Activated B cell treated with CpG ODN at 0.5 μM for 24 hours (primary cell): ENCODE data around the gene MYCBP. TPM values are rescaled to one million over a fixed set of nuclear protein-coding genes. Genes with fewer than 3 reads are reported as not detected.

Source experiments
- ATAC-seq: fragments of 200-7000 bp; cut with Tn5 transposase; one replicate; pipeline ENCODE4 v1.10.0; 2021; ENCODE audit warnings: low read depth, mild to moderate bottlenecking, moderate library complexity
- CTCF ChIA-PET: fragments of 350-600 bp; sonication (Branson Sonifier 250); formaldehyde crosslinking; loops from one replicate; lab custom pipeline; 2021; ENCODE audit warnings: antibody characterized with exemption; lab: Charles Lee
- POLR2A ChIA-PET: fragments of 350-600 bp; sonication (Branson Sonifier 250); formaldehyde crosslinking; loops from one replicate; lab custom pipeline; 2021; ENCODE audit warnings: antibody characterized with exemption; lab: Charles Lee
- DNase-seq: peaks from one replicate; pipeline ENCODE4 v3.0.0; 2022
- H3K27ac Mint-ChIP-seq: one replicate; pipeline ENCODE4 v1.8.0; 2020; ENCODE audit warnings: mixed read lengths
- H3K27me3 Mint-ChIP-seq: one replicate; pipeline ENCODE4 v1.8.0; 2021; ENCODE audit warnings: mixed read lengths
- H3K36me3 Mint-ChIP-seq: one replicate; pipeline ENCODE4 v1.8.0; 2021; ENCODE audit warnings: low read depth, mixed read lengths
- H3K4me1 Mint-ChIP-seq: one replicate; pipeline ENCODE4 v1.8.0; 2021; ENCODE audit warnings: mixed read lengths
- H3K4me3 Mint-ChIP-seq: one replicate; pipeline ENCODE4 v1.8.0; 2020; ENCODE audit warnings: mild to moderate bottlenecking, mixed read lengths
- H3K9me3 Mint-ChIP-seq: one replicate; pipeline ENCODE4 v1.8.0; 2020; ENCODE audit warnings: mixed read lengths
- intact Hi-C: fragments of 100-400 bp; cut with micrococcal nuclease; formaldehyde crosslinking; loops from one replicate; pipeline ENCODE4 v1.15.1; 2024
- total RNA-seq: library from RNA; stranded (reverse); gene quantifications from 2 replicates; pipeline ENCODE4 v1.2.3, GENCODE V29; 2022
- TF ChIP-seq, protein P1 (sequence below): fragments of 200-600 bp; IDR thresholded peaks from one replicate; pipeline ENCODE4 v1.8.0; 2022; ENCODE audit warnings: antibody characterized with exemption, mild to moderate bottlenecking

Gene MYCBP
- total RNA-seq, 1 donor from 2014 or later: 18.6 TPM

GRCh38 chr1:38834937-38835827, 38.0 kb downstream of the MYCBP start:
- intact Hi-C loops: loop anchor here (1.0 to 10.0 kb wide), 5 partner anchors 808 to 1232 kb away; partner anchors contain the start of gene SF3A3
- ATAC-seq: peak; percentile 82
- Mint-ChIP-seq H3K36me3 (peaks cover 31% of the 10 kb centered on the region), H3K27ac (no peak overlapping the region), H3K4me3 (no peak overlapping the region), H3K4me1 (peaks cover 7% of the 10 kb centered on the region), H3K27me3 (peaks cover 10% of the 10 kb centered on the region), H3K9me3 (no peaks in the 10 kb centered on the region)
- TF ChIP-seq, protein P1, sequence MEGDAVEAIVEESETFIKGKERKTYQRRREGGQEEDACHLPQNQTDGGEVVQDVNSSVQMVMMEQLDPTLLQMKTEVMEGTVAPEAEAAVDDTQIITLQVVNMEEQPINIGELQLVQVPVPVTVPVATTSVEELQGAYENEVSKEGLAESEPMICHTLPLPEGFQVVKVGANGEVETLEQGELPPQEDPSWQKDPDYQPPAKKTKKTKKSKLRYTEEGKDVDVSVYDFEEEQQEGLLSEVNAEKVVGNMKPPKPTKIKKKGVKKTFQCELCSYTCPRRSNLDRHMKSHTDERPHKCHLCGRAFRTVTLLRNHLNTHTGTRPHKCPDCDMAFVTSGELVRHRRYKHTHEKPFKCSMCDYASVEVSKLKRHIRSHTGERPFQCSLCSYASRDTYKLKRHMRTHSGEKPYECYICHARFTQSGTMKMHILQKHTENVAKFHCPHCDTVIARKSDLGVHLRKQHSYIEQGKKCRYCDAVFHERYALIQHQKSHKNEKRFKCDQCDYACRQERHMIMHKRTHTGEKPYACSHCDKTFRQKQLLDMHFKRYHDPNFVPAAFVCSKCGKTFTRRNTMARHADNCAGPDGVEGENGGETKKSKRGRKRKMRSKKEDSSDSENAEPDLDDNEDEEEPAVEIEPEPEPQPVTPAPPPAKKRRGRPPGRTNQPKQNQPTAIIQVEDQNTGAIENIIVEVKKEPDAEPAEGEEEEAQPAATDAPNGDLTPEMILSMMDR: no peak
- CTCF ChIA-PET: interaction anchor here (0.6 to 2.4 kb wide), 15 partner anchors 9 to 846 kb away, joined by 3 to 16 read pairs (median 3); partner anchors contain the start of genes NDUFS5 and SF3A3
- DNase-seq: no peak
- POLR2A ChIA-PET: interaction anchor here (0.5 to 0.7 kb wide), 2 partner anchors 183 to 857 kb away, joined by 3 to 5 read pairs; no protein-coding TSS in a partner anchor

DNA sequence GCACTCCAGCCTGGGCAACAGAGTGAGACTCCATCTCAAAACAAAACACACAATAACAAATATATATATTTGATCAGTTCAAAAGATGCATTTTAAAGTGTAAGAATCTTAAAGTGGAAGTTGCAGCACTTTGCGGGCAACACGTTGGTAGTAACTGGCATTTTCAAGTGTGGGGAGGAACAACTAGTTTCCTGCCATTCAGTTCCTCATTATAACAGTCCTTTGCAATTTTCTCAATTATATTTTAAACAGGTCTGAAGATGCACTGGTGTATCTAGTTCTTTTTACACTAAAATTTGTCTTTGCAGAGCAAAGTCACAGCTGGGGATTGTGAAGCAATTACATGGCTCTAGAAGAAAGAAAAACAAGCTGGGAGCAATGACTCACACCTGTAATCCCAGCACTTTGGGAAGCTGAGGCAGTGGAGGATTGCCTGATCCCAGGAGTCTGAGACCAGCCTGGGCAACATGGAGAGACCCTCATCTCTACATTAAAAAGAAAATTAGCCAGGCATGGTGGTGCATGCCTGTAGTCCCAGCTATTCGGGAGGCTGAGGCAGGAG, 38.8 kb downstream of the MYCBP start:
- H3K27me3 Mint-ChIP-seq: peaks cover 15% of the 10 kb centered on the region
- no peak for DNase-seq
- H3K36me3 Mint-ChIP-seq: peaks cover 24% of the 10 kb centered on the region
- H3K9me3 Mint-ChIP-seq: no peaks in the 10 kb centered on the region
- H3K4me3 Mint-ChIP-seq: no peak overlapping the region
- ChIA-PET POLR2A (interaction anchor here (0.7 kb wide), 1 partner anchor 856 kb away, joined by 5 read pairs; no protein-coding TSS in a partner anchor), CTCF (interaction anchor here (0.8 to 2.4 kb wide), 6 partner anchors 11 to 845 kb away, joined by 3 to 16 read pairs (median 7); partner anchors contain the start of gene SF3A3)
- intact Hi-C loops: loop anchor here (2.0 to 10.0 kb wide), 2 partner anchors 808 to 940 kb away; no protein-coding TSS in a partner anchor
- TF ChIP-seq, protein P1: no peak
- ATAC-seq: no peak
- peaks cover 4% of the 10 kb centered on the region for H3K4me1 Mint-ChIP-seq
- no peak overlapping the region for H3K27ac Mint-ChIP-seq

GRCh38 chr1:38833146-38833545, 40.0 kb downstream of the MYCBP start:
- Mint-ChIP-seq H3K4me3 (no peak overlapping the region), H3K27me3 (peaks cover 19% of the 10 kb centered on the region), H3K9me3 (no peaks in the 10 kb centered on the region), H3K36me3 (peaks cover 12% of the 10 kb centered on the region), H3K27ac (no peak overlapping the region), H3K4me1 (peaks cover 4% of the 10 kb centered on the region)
- TF ChIP-seq, protein P1: no peak
- POLR2A ChIA-PET: no interaction called here
- intact Hi-C loops: loop anchor here (10.0 kb wide), 1 partner anchor 938 kb away; no protein-coding TSS in a partner anchor
- DNase-seq (no peak), ATAC-seq (no peak)
- CTCF ChIA-PET: no interaction called here

DNA sequence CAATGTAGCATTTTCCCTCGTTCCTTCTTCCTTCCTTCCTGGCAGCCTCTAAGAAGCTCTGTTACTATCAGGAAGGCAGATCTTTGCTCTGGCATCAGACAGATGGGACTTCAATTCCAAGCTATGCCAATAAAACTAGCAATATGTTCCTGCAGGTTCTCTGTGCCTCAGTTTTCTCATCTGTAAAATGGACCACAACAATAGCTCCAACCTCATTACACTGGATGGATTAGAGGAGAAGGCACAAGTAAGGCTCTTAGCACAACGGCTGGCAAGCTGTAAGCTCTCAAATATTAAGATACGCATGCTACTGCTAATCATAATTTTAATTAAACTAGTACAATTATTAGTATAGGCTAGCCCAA, 40.8 kb downstream of the MYCBP start:
- no peak for DNase-seq
- POLR2A ChIA-PET: no interaction called here
- peaks cover 6% of the 10 kb centered on the region for H3K36me3 Mint-ChIP-seq
- peaks cover 4% of the 10 kb centered on the region for H3K4me1 Mint-ChIP-seq
- no peaks in the 10 kb centered on the region for H3K9me3 Mint-ChIP-seq
- TF ChIP-seq, protein P1: no peak
- CTCF ChIA-PET: interaction anchor here (0.9 to 2.1 kb wide), 3 partner anchors 13 to 1378 kb away, joined by 3 to 6 read pairs (median 4); no protein-coding TSS in a partner anchor
- no peak overlapping the region for H3K27ac Mint-ChIP-seq
- H3K27me3 Mint-ChIP-seq: peaks cover 19% of the 10 kb centered on the region
- ATAC-seq: no peak
- intact Hi-C loops: loop anchor here (10.0 kb wide), 1 partner anchor 938 kb away; no protein-coding TSS in a partner anchor
- no peak overlapping the region for H3K4me3 Mint-ChIP-seq
